ENCODE data around the gene BRD4. TPM values are rescaled to one million over a fixed set of nuclear protein-coding genes. Genes with fewer than 3 reads are reported as not detected.

BRD4 gene
- total and polyA plus RNA-seq, 2 experiments from 2014 or later: 63.8 to 115 TPM

DNA sequence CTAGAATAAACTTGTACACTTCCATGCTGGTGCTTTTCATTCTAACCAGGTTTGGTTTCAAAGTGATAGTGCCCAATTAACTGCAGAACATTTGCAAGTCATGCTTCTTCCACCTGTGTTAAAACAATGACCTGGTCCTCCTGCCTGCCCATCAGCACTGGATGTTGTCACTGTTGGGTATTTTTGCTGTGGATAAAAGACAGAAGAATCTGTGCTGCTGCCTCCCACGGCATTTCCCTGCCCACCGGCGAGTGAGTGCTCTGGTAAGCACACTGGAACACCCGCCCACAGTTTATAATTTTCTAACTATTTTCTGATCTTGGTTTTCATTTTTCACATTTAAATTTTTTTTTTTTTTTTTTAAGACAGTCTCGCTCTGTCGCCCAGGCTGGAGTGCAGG, 49.5 kb upstream of the BRD4 start:
- Mint-ChIP-seq H3K4me3 (peak overlapping the region; percentile 77; the same call in 1 of the 3 replicates), H3K36me3 (ENCODE audit: low read depth) (peaks cover 23% of the 10 kb centered on the region), H3K27me3 (ENCODE audit: insufficient read depth, low read depth, poor library complexity) (peaks cover 12% of the 10 kb centered on the region), H3K4me1 (peaks cover 26% of the 10 kb centered on the region), H3K9me3 (no peaks in the 10 kb centered on the region; the same call in 1 of the 3 replicates), H3K27ac (peak overlapping the region; percentile 92; the same call in 1 of the 2 replicates)
- no peak overlapping the region for H2AFZ ChIP-seq
- H3K79me2 ChIP-seq (replicated peaks; ENCODE audit: insufficient read depth): peaks cover 39% of the 10 kb centered on the region
- ATAC-seq: no peak
- H3K9me2 ChIP-seq (ENCODE audit: insufficient read depth): no peaks in the 10 kb centered on the region
- TF ChIP-seq POLR2AphosphoS5 (IDR thresholded peaks at IDR 0.05; ENCODE audit: low read depth): no peak
- peaks cover 16% of the 10 kb centered on the region for H4K20me1 ChIP-seq (replicated peaks; ENCODE audit: insufficient read depth)
- H3F3A ChIP-seq (replicated peaks; ENCODE audit: low read depth): peaks cover 25% of the 10 kb centered on the region
- 0 out of 2 replicates have a peak overlapping the region, but pooled peaks have one; percentile 95 for H3K27ac ChIP-seq (ENCODE audit: low read depth)
- H3K4me2 ChIP-seq: no peak overlapping the region
- no peak for DNase-seq (ENCODE audit: low spot score)
- H3K36me3 ChIP-seq (ENCODE audit: insufficient read depth): no peaks in the 10 kb centered on the region
- peaks cover 16% of the 10 kb centered on the region for H3K4me1 ChIP-seq (ENCODE audit: insufficient read depth)
- H3K27me3 ChIP-seq (ENCODE audit: insufficient read depth): no peaks in the 10 kb centered on the region
- 0 out of 2 replicates have a peak overlapping the region, but pooled peaks have one; percentile 25 for H3K4me3 ChIP-seq

DNA sequence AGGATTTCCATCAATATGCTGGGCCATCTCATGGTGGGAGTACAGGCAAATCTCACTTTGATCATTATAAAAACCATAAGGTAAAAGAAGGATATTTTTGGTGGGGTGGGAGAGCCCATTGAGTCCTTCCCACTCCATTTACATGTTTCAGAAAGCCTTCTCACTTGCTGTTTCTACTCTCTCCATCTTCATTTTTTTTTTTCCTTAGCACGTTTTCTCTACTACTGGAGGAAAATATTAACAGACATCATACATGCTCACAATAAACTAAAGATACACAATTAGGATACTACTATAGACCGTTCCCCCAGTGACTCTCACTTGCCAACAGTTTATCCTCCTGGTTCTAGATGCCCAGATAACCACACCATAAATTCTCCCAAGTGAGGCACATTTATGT, 49.1 kb upstream of the BRD4 start:
- H3K36me3 ChIP-seq (ENCODE audit: insufficient read depth): no peaks in the 10 kb centered on the region
- peaks cover 25% of the 10 kb centered on the region for H3F3A ChIP-seq (replicated peaks; ENCODE audit: low read depth)
- H3K27me3 Mint-ChIP-seq (ENCODE audit: insufficient read depth, low read depth, poor library complexity): peaks cover 12% of the 10 kb centered on the region
- peaks cover 29% of the 10 kb centered on the region for H3K4me1 Mint-ChIP-seq
- peak overlapping the region; percentile 99; the same call in 1 of the 2 replicates for H3K4me3 ChIP-seq
- peak overlapping the region; percentile 77 for H3K4me3 Mint-ChIP-seq
- H3K9me2 ChIP-seq (ENCODE audit: insufficient read depth): no peaks in the 10 kb centered on the region
- no peak for ATAC-seq
- TF ChIP-seq, protein P1, sequence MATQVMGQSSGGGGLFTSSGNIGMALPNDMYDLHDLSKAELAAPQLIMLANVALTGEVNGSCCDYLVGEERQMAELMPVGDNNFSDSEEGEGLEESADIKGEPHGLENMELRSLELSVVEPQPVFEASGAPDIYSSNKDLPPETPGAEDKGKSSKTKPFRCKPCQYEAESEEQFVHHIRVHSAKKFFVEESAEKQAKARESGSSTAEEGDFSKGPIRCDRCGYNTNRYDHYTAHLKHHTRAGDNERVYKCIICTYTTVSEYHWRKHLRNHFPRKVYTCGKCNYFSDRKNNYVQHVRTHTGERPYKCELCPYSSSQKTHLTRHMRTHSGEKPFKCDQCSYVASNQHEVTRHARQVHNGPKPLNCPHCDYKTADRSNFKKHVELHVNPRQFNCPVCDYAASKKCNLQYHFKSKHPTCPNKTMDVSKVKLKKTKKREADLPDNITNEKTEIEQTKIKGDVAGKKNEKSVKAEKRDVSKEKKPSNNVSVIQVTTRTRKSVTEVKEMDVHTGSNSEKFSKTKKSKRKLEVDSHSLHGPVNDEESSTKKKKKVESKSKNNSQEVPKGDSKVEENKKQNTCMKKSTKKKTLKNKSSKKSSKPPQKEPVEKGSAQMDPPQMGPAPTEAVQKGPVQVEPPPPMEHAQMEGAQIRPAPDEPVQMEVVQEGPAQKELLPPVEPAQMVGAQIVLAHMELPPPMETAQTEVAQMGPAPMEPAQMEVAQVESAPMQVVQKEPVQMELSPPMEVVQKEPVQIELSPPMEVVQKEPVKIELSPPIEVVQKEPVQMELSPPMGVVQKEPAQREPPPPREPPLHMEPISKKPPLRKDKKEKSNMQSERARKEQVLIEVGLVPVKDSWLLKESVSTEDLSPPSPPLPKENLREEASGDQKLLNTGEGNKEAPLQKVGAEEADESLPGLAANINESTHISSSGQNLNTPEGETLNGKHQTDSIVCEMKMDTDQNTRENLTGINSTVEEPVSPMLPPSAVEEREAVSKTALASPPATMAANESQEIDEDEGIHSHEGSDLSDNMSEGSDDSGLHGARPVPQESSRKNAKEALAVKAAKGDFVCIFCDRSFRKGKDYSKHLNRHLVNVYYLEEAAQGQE (IDR thresholded peaks at IDR 0.05; ENCODE audit: unreplicated experiment): no peak
- TF ChIP-seq, protein P2, sequence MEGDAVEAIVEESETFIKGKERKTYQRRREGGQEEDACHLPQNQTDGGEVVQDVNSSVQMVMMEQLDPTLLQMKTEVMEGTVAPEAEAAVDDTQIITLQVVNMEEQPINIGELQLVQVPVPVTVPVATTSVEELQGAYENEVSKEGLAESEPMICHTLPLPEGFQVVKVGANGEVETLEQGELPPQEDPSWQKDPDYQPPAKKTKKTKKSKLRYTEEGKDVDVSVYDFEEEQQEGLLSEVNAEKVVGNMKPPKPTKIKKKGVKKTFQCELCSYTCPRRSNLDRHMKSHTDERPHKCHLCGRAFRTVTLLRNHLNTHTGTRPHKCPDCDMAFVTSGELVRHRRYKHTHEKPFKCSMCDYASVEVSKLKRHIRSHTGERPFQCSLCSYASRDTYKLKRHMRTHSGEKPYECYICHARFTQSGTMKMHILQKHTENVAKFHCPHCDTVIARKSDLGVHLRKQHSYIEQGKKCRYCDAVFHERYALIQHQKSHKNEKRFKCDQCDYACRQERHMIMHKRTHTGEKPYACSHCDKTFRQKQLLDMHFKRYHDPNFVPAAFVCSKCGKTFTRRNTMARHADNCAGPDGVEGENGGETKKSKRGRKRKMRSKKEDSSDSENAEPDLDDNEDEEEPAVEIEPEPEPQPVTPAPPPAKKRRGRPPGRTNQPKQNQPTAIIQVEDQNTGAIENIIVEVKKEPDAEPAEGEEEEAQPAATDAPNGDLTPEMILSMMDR (conservative IDR thresholded peaks at IDR 0.05; ENCODE audit: low read depth in 2 of 2): no peak
- TF ChIP-seq EZH2 (IDR thresholded peaks at IDR 0.05; ENCODE audit: low read depth, unreplicated experiment) (no peak), ZNF114 (CRISPR knock-in tag; IDR thresholded peaks at IDR 0.05) (no peak)
- TF ChIP-seq, protein P3, sequence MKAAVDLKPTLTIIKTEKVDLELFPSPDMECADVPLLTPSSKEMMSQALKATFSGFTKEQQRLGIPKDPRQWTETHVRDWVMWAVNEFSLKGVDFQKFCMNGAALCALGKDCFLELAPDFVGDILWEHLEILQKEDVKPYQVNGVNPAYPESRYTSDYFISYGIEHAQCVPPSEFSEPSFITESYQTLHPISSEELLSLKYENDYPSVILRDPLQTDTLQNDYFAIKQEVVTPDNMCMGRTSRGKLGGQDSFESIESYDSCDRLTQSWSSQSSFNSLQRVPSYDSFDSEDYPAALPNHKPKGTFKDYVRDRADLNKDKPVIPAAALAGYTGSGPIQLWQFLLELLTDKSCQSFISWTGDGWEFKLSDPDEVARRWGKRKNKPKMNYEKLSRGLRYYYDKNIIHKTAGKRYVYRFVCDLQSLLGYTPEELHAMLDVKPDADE (IDR thresholded peaks at IDR 0.05): no peak
- TF ChIP-seq, protein P4, sequence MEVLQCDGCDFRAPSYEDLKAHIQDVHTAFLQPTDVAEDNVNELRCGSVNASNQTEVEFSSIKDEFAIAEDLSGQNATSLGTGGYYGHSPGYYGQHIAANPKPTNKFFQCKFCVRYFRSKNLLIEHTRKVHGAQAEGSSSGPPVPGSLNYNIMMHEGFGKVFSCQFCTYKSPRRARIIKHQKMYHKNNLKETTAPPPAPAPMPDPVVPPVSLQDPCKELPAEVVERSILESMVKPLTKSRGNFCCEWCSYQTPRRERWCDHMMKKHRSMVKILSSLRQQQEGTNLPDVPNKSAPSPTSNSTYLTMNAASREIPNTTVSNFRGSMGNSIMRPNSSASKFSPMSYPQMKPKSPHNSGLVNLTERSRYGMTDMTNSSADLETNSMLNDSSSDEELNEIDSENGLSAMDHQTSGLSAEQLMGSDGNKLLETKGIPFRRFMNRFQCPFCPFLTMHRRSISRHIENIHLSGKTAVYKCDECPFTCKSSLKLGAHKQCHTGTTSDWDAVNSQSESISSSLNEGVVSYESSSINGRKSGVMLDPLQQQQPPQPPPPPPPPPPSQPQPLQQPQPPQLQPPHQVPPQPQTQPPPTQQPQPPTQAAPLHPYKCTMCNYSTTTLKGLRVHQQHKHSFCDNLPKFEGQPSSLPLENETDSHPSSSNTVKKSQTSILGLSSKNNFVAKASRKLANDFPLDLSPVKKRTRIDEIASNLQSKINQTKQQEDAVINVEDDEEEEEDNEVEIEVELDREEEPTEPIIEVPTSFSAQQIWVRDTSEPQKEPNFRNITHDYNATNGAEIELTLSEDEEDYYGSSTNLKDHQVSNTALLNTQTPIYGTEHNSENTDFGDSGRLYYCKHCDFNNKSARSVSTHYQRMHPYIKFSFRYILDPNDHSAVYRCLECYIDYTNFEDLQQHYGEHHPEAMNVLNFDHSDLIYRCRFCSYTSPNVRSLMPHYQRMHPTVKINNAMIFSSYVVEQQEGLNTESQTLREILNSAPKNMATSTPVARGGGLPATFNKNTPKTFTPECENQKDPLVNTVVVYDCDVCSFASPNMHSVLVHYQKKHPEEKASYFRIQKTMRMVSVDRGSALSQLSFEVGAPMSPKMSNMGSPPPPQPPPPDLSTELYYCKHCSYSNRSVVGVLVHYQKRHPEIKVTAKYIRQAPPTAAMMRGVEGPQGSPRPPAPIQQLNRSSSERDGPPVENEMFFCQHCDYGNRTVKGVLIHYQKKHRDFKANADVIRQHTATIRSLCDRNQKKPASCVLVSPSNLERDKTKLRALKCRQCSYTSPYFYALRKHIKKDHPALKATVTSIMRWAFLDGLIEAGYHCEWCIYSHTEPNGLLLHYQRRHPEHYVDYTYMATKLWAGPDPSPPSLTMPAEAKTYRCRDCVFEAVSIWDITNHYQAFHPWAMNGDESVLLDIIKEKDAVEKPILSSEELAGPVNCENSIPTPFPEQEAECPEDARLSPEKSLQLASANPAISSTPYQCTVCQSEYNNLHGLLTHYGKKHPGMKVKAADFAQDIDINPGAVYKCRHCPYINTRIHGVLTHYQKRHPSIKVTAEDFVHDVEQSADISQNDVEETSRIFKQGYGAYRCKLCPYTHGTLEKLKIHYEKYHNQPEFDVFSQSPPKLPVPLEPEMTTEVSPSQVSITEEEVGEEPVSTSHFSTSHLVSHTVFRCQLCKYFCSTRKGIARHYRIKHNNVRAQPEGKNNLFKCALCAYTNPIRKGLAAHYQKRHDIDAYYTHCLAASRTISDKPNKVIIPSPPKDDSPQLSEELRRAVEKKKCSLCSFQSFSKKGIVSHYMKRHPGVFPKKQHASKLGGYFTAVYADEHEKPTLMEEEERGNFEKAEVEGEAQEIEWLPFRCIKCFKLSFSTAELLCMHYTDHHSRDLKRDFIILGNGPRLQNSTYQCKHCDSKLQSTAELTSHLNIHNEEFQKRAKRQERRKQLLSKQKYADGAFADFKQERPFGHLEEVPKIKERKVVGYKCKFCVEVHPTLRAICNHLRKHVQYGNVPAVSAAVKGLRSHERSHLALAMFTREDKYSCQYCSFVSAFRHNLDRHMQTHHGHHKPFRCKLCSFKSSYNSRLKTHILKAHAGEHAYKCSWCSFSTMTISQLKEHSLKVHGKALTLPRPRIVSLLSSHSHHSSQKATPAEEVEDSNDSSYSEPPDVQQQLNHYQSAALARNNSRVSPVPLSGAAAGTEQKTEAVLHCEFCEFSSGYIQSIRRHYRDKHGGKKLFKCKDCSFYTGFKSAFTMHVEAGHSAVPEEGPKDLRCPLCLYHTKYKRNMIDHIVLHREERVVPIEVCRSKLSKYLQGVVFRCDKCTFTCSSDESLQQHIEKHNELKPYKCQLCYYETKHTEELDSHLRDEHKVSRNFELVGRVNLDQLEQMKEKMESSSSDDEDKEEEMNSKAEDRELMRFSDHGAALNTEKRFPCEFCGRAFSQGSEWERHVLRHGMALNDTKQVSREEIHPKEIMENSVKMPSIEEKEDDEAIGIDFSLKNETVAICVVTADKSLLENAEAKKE (CRISPR knock-in tag; IDR thresholded peaks at IDR 0.05): no peak
- no peaks in the 10 kb centered on the region for H3K27me3 ChIP-seq (ENCODE audit: insufficient read depth)
- peaks cover 21% of the 10 kb centered on the region for H4K20me1 ChIP-seq (replicated peaks; ENCODE audit: insufficient read depth)
- H2AFZ ChIP-seq: no peak overlapping the region
- H3K4me2 ChIP-seq: peak overlapping the region; percentile 91
- H3K36me3 Mint-ChIP-seq (ENCODE audit: low read depth): peaks cover 21% of the 10 kb centered on the region
- H3K27ac ChIP-seq (ENCODE audit: low read depth): peak overlapping the region; percentile 95
- peak overlapping the region; percentile 92; the same call in 1 of the 2 replicates for H3K27ac Mint-ChIP-seq
- peaks cover 16% of the 10 kb centered on the region for H3K4me1 ChIP-seq (ENCODE audit: insufficient read depth)
- no peak for DNase-seq (ENCODE audit: low spot score)
- no peaks in the 10 kb centered on the region; the same call in 1 of the 3 replicates for H3K9me3 Mint-ChIP-seq
- H3K79me2 ChIP-seq (replicated peaks; ENCODE audit: insufficient read depth): peaks cover 39% of the 10 kb centered on the region
